NCI-H2171 (cell line): ENCODE data around the gene SLC9A6.
A peak's percentile ranks its signal among the peaks of the same experiment; 100 is the strongest.
"Not testable (repeated sequence)": the region's sequence is repeated elsewhere in the genome, so short reads cannot be mapped to it uniquely, and the experiment has no call there.

Experiments
- DNase-seq: peaks from one replicate; lab custom pipeline; 2025; lab: John Stamatoyannopoulos, UW

Gene SLC9A6

GRCh38 chrX:136063340-136064079 is 78.3 kb downstream of the SLC9A6 start:
- no peak for DNase-seq

- DNase-seq, result no peak
Observed at GRCh38 chrX:136064661-136065043, 79.4 kb downstream of the SLC9A6 start.

GRCh38 chrX:136065044-136065671 is 79.9 kb downstream of the SLC9A6 start:
- DNase-seq, result peak; percentile 31

GRCh38 chrX:136067097-136067496 is 81.9 kb downstream of the SLC9A6 start:
- DNase-seq, result no peak

GRCh38 chrX:136067966-136068365 is 82.7 kb downstream of the SLC9A6 start:
- no peak for DNase-seq

GRCh38 chrX:136076942-136077341 is 91.7 kb downstream of the SLC9A6 start:
- DNase-seq, result no peak

DNA sequence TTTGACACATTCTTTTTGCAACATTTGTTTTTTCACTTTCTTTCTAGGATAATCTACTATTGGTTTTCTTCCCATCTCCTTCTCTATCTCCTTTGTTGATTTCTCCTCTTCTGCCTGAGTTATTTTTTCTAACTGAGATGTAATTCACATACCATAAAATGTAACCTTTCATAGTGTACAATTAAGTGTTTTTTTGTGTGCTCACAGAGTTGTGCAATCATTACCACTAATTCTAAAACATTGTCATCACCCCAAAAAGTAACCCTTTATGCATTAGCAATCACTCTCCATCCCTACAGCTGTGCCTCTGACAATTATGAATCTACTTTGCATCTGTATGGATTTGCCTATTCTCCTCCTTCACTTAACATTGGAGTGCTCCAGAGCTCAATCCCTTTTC is 95.5 kb downstream of the SLC9A6 start:
- DNase-seq, result no peak

- DNase-seq, result no peak
Observed at GRCh38 chrX:136086521-136086920, 101.3 kb downstream of the SLC9A6 start.

DNA sequence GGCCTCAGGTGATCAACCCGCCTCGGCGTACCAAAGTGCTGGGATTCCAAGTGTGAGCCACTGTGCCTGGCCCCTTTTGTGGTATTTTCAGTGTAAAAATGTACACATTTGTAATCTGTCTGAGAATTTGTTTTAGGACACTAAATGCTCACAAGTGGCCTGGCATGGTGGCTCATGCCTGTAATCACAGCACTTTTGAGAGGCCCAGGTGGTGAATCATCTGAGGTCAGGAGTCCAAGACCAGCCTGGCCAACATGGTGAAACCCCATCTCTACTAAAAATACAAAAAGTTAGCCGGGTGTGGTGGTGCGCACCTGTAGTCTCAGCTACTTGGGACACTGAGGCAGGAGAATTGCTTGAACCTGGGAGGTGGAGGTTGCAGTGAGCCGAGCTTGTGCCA is 106.7 kb downstream of the SLC9A6 start:
- not testable (repeated sequence) for DNase-seq

DNA sequence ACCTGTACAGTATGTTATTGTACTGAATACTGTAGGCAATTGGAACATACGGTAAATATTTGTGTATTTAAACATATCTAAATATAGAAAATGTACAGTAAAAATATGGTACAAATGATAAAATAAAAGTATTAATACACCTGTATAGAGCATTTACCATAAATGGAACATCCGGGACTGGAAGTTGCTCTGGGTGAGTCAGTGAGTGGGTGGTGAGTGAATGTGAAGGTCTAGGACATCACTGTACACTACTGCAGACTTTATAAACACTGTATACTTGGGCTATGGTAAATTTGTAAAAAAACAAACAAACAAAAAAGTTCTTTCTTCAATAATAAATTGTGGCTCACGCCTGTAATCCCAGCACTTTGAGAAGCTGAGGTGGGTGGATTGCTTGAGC is 109.7 kb downstream of the SLC9A6 start:
- DNase-seq, result no peak
